ENCODE data around the gene AREG. TPM values are rescaled to one million over a fixed set of nuclear protein-coding genes. Genes with fewer than 3 reads are reported as not detected.

The AREG gene
- total RNA-seq, 6 donors from 2014 or later, result 13.6 to 54.7 (median 37.0) TPM

- Histone ChIP-seq H3K27me3 (no peaks in the 10 kb centered on the region), H3K9me3 (no peaks in the 10 kb centered on the region), H3K27ac (no peak overlapping the region), H3K36me3 (no peaks in the 10 kb centered on the region), H3K4me1 (no peaks in the 10 kb centered on the region), H3K4me3 (no peak overlapping the region)
- DNase-seq (no peak), ATAC-seq (ENCODE audit: low FRiP score in 2 of 2) (no peak)
- no peak for TF ChIP-seq POLR2AphosphoS5 (IDR thresholded peaks at IDR 0.05)
- no peak for TF ChIP-seq POLR2A (IDR thresholded peaks at IDR 0.05)
- TF ChIP-seq EP300 (IDR thresholded peaks at IDR 0.05), result no peak
- no peak for TF ChIP-seq CTCF (IDR thresholded peaks at IDR 0.05)
- WGBS, 2 donors, result 94 to 96% methylated on average over 3 of the region's 3 CpGs
Observed at GRCh38 chr4:74437866-74438265, 7.1 kb upstream of the AREG start.

- TF ChIP-seq POLR2A (IDR thresholded peaks at IDR 0.05), result no peak
- TF ChIP-seq EP300 (IDR thresholded peaks at IDR 0.05), result no peak
- no peak for TF ChIP-seq POLR2AphosphoS5 (IDR thresholded peaks at IDR 0.05)
- no peak for TF ChIP-seq CTCF (IDR thresholded peaks at IDR 0.05)
- no peaks in the 10 kb centered on the region for H3K9me3 ChIP-seq
- H3K36me3 ChIP-seq, result no peaks in the 10 kb centered on the region
- H3K4me1 ChIP-seq, result no peaks in the 10 kb centered on the region
- H3K27ac ChIP-seq, result no peak overlapping the region
- no peak for ATAC-seq (ENCODE audit: low FRiP score in 2 of 2)
- no peak overlapping the region for H3K4me3 ChIP-seq
- 87 to 100% methylated on average over 1 of the region's 1 CpG for WGBS, 2 donors
- no peak for DNase-seq
- H3K27me3 ChIP-seq, result no peaks in the 10 kb centered on the region
Observed at GRCh38 chr4:74438661-74439060, 6.3 kb upstream of the AREG start.

GRCh38 chr4:74439952-74440351 is 5.0 kb upstream of the AREG start:
- TF ChIP-seq POLR2AphosphoS5 (IDR thresholded peaks at IDR 0.05), result no peak
- no peak for TF ChIP-seq EP300 (IDR thresholded peaks at IDR 0.05)
- no peak for TF ChIP-seq CTCF (IDR thresholded peaks at IDR 0.05)
- TF ChIP-seq POLR2A (IDR thresholded peaks at IDR 0.05), result no peak
- H3K27me3 ChIP-seq, result no peaks in the 10 kb centered on the region

GRCh38 chr4:74440356-74440755 is 4.6 kb upstream of the AREG start:
- no peaks in the 10 kb centered on the region for H3K36me3 ChIP-seq
- H3K27ac ChIP-seq, result no peak overlapping the region
- no peak overlapping the region for H3K4me3 ChIP-seq
- H3K9me3 ChIP-seq, result no peaks in the 10 kb centered on the region
- ATAC-seq (ENCODE audit: low FRiP score in 2 of 2) (no peak), DNase-seq (no peak)
- 68 to 98% methylated on average over 4 of the region's 4 CpGs for WGBS, 2 donors
- peaks cover 0 to 12% (median 3%) of the 10 kb centered on the region in 4 donors for H3K4me1 ChIP-seq
- TF ChIP-seq POLR2A (IDR thresholded peaks at IDR 0.05) (no peak), POLR2AphosphoS5 (IDR thresholded peaks at IDR 0.05) (no peak), EP300 (IDR thresholded peaks at IDR 0.05) (no peak), CTCF (IDR thresholded peaks at IDR 0.05) (no peak)
- H3K27me3 ChIP-seq, result no peaks in the 10 kb centered on the region

More at GRCh38 chr4:74439952-74440351, 5.0 kb upstream of the AREG start:
- no peak for ATAC-seq (ENCODE audit: low FRiP score in 2 of 2)
- H3K27ac ChIP-seq, result no peak overlapping the region
- H3K4me3 ChIP-seq, result no peak overlapping the region
- WGBS, 2 donors, result 82 to 98% methylated on average over 7 of the region's 7 CpGs
- H3K36me3 ChIP-seq, result no peaks in the 10 kb centered on the region
- no peaks in the 10 kb centered on the region for H3K9me3 ChIP-seq
- peaks cover 0 to 8% (median 3%) of the 10 kb centered on the region in 4 donors for H3K4me1 ChIP-seq
- no peak for DNase-seq

- Histone ChIP-seq H3K4me1 (peaks cover 0 to 18% (median 3%) of the 10 kb centered on the region in 4 donors), H3K27ac (no peak overlapping the region), H3K36me3 (no peaks in the 10 kb centered on the region), H3K27me3 (no peaks in the 10 kb centered on the region), H3K4me3 (no peak overlapping the region), H3K9me3 (no peaks in the 10 kb centered on the region)
- WGBS, 2 donors, result 93 to 94% methylated on average over 3 of the region's 3 CpGs
- TF ChIP-seq CTCF (IDR thresholded peaks at IDR 0.05) (no peak), EP300 (IDR thresholded peaks at IDR 0.05) (no peak), POLR2A (IDR thresholded peaks at IDR 0.05) (no peak), POLR2AphosphoS5 (IDR thresholded peaks at IDR 0.05) (no peak)
- no peak for DNase-seq
- ATAC-seq (ENCODE audit: low FRiP score in 2 of 2), result no peak
Observed at GRCh38 chr4:74441744-74442143, 3.2 kb upstream of the AREG start.
